ENCODE measurements around the gene EPHA8.

DNA sequence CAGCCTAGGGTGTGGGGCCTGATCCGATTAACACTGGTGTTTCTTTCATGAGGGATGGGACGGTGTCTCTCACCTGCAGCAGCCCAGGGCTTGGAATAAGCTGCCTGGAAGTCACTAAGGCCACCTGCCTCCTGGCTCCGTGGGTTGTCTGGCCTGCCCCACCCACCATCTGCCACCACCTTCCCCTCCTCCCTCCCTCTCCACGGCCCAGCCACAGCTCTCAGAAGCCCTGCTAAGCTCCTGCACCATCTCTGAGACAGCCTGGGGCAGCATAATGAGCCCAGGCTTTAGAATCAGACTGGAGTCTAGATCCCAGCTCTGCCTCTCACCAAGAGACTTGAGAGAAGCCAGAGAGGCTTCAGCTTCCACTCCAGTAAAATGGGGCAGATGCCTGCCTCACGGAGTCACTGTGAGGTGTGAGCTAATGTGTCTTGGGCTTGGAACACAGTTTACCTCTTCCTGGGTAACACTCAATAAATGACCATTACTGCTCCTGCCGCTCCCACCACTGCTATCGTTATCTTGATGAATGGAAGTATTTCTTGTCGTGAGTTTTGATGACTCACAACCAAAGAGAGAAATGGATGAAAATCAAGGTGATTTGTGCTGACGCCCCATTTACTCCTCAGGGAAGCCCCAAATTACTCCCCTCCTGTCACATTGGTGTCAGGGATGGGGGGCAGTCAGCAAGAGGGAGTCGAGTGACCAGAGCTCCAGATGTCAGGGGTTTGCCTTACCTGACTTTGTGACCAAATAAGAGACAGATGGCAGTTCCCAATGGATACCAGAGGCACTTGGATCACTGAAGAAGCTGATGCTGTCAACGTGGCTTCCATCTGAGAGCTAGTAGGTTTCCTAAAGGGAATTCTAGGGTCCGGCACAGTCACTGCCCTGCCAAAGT, 49.6 kb downstream of the EPHA8 start:
- TF ChIP-seq POLR2A (IDR thresholded peaks at IDR 0.05; ENCODE audit: low read length) (no peak), GATA1 (IDR thresholded peaks at IDR 0.05; ENCODE audit: low read depth, low read length) (no peak)

All from erythroblast (primary cell).